K562 (cell line): ENCODE results near the gene PITX1.

Experiments
- ATF6 ChIP-seq: sonication (generic); formaldehyde crosslinking; IDR thresholded peaks from 2 replicates; pipeline ENCODE4 v1.4.0; 2020; ENCODE audit warnings: mild to moderate bottlenecking, missing genetic modification reagents
- ELF2 ChIP-seq: fragments of 250-450 bp; sonication (Bioruptor Pico); IDR thresholded peaks from 2 replicates; pipeline ENCODE4 v1.5.0; 2021; ENCODE audit warnings: mild to moderate bottlenecking
- EZH2 ChIP-seq: IDR thresholded peaks from 2 replicates; pipeline ENCODE4 v1.6.1; 2012; ENCODE audit warnings: low read depth, mild to moderate bottlenecking, inconsistent platforms, low read length, borderline replicate concordance
- HNRNPL ChIP-seq: fragments of 200-400 bp; formaldehyde crosslinking; IDR thresholded peaks from 2 replicates; pipeline ENCODE4 v1.6.1; 2017; ENCODE audit warnings: low read depth, mild to moderate bottlenecking, low read length
- JUNB ChIP-seq: fragments of 450-650 bp; formaldehyde crosslinking; conservative IDR thresholded peaks from 2 replicates; pipeline ENCODE4 v1.4.0; 2020; ENCODE audit warnings: mild to moderate bottlenecking
- MAFK ChIP-seq: IDR thresholded peaks from 2 replicates; pipeline ENCODE4 v1.6.1; 2011; ENCODE audit warnings: low read length, improper control_type of control experiment
- RAD21 ChIP-seq, 2 experiments: fragments of 250-450 bp in 1 of 2; fragments of 450-650 bp in 1 of 2; sonication (Bioruptor Pico) in 1 of 2; formaldehyde crosslinking in 1 of 2; IDR thresholded peaks in 1 of 2; conservative IDR thresholded peaks in 1 of 2; 2 replicates each; pipeline versions ENCODE4 v1.4.0 to v1.8.0; 2020 to 2022; ENCODE audit warnings: mild to moderate bottlenecking in 2 of 2, moderate library complexity in 1 of 2
- RBM14 ChIP-seq: fragments of 200-400 bp; formaldehyde crosslinking; IDR thresholded peaks from 2 replicates; pipeline ENCODE4 v1.6.1; 2018; ENCODE audit warnings: low read depth, mild to moderate bottlenecking, low read length, moderate library complexity, borderline replicate concordance; ENCODE audit not compliant: insufficient read depth
- RCOR1 ChIP-seq, 2 experiments: IDR thresholded peaks; 2 replicates each; pipeline ENCODE4 v1.6.1; 2012; ENCODE audit warnings: low read depth in 2 of 2, low read length in 2 of 2, borderline replicate concordance in 1 of 2, improper control_type of control experiment in 1 of 2
- TARDBP ChIP-seq: fragments of 450-650 bp; IDR thresholded peaks from 2 replicates; pipeline ENCODE4 v1.6.1; 2016
- TF ChIP-seq, protein P1 (sequence below), 3 experiments: IDR thresholded peaks in 2 of 3; conservative IDR thresholded peaks in 1 of 3; 2 replicates each; pipeline ENCODE4 v1.5.1; 2011 to 2012; ENCODE audit warnings: low read length in 3 of 3, mild to moderate bottlenecking in 3 of 3, control low read depth in 2 of 3, improper control_type of control experiment in 1 of 3, inconsistent platforms in 1 of 3, low read depth in 1 of 3, mixed read lengths in 1 of 3, moderate library complexity in 1 of 3; ENCODE audit not compliant: insufficient read depth in 2 of 3

GRCh38 chr5:135034236-135034962 lies 371 bp upstream of the PITX1 start:
- TF ChIP-seq EZH2: no peak
- no peak for TF ChIP-seq MAFK
- TF ChIP-seq HNRNPL: no peak
- TF ChIP-seq JUNB (CRISPR knock-in tag): no peak
- no peak for TF ChIP-seq RCOR1 (IDR thresholded peaks at IDR 0.05; ENCODE audit: borderline replicate concordance in 1 of 2, low read depth in 2 of 2, low read length in 2 of 2)
- no peak for TF ChIP-seq RBM14
- peak; percentile 75; the same call in 1 of the 2 replicates for TF ChIP-seq ATF6 (CRISPR knock-in tag)
- TF ChIP-seq, protein P1, sequence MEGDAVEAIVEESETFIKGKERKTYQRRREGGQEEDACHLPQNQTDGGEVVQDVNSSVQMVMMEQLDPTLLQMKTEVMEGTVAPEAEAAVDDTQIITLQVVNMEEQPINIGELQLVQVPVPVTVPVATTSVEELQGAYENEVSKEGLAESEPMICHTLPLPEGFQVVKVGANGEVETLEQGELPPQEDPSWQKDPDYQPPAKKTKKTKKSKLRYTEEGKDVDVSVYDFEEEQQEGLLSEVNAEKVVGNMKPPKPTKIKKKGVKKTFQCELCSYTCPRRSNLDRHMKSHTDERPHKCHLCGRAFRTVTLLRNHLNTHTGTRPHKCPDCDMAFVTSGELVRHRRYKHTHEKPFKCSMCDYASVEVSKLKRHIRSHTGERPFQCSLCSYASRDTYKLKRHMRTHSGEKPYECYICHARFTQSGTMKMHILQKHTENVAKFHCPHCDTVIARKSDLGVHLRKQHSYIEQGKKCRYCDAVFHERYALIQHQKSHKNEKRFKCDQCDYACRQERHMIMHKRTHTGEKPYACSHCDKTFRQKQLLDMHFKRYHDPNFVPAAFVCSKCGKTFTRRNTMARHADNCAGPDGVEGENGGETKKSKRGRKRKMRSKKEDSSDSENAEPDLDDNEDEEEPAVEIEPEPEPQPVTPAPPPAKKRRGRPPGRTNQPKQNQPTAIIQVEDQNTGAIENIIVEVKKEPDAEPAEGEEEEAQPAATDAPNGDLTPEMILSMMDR (IDR thresholded peaks at IDR 0.05 in 2 of 3, conservative IDR thresholded peaks at IDR 0.05 in 1 of 3; ENCODE audit: insufficient read depth in 2 of 3, low read depth in 1 of 3, low read length in 3 of 3): no peak
- TF ChIP-seq RAD21 (CRISPR knock-in tag; conservative IDR thresholded peaks at IDR 0.05 in 1 of 2, IDR thresholded peaks at IDR 0.05 in 1 of 2): no peak
- TF ChIP-seq ELF2 (CRISPR knock-in tag): no peak
- TF ChIP-seq TARDBP: no peak
